Measurements from ENCODE around the gene MED1.
"Not testable (repeated sequence)": the region's sequence is repeated elsewhere in the genome, so short reads cannot be mapped to it uniquely, and the experiment has no call there.

GRCh38 chr17:39479631-39480030 lies 28.6 kb upstream of the MED1 start:
- not testable (repeated sequence) for TF ChIP-seq CTCF (tag by site-specific recombination; IDR thresholded peaks at IDR 0.05); ZNF266 (tag by site-specific recombination; IDR thresholded peaks at IDR 0.05; ENCODE audit: low read depth); ZFP41 (tag by site-specific recombination; IDR thresholded peaks at IDR 0.05; ENCODE audit: borderline replicate concordance)

Measured in HEK293 (cell line).